Stimulated activated CD8-positive, alpha-beta memory T cell treated with anti-CD3 and anti-CD28 coated beads, Interleukin-2, amount 100 ng/mL, for 1 hour (primary cell): ENCODE results near the gene ACTR3C.
"Not testable (repeated sequence)": the region's sequence is repeated elsewhere in the genome, so short reads cannot be mapped to it uniquely, and the experiment has no call there.

Experiments used
- DNase-seq, 2 donors: peaks; one replicate each; pipeline ENCODE4 v3.0.0-alpha.2; 2020; ENCODE audit warnings: low read depth in 2 of 2

ACTR3C gene

GRCh38 chr7:150313870-150314269 is 9.5 kb downstream of the ACTR3C start:
- no peak for DNase-seq

GRCh38 chr7:150313367-150313809 is 10.0 kb downstream of the ACTR3C start:
- DNase-seq: no peak

DNA sequence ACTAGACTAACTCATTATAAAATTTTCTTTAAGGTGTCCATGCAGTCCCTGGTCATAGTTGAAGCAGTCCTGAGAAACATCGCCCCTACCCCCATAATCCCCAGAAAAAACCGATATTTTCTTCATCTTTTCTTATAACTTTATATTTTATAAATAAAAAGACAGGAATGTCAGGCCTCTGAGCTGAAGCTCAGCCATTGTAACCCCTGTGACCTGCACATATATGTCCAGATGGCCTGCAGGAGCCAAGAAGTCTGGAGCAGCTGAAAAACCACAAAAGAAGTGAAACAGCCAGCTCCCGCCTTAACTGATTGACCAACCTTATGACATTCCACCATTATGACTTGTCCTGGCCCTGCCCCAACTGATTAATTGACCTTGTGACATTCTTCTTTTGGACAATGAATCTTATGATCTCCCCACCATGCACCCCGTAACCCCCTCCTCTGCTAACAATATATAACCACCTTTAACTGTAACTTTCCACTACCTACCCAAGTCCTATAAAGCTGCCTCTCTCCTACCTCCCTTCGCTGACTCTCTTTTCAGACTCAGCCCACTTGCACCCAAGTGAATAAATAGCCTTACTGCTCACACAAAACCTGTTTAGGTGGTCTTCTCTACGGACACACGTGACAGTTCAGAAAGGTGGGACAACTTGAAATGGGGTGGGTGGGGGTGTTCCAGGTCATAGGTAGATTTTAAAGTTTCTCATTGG is 10.5 kb downstream of the ACTR3C start:
- not testable (repeated sequence) for DNase-seq

GRCh38 chr7:150311711-150312110 is 11.6 kb downstream of the ACTR3C start:
- no peak for DNase-seq

- no peak for DNase-seq
Measured at GRCh38 chr7:150311146-150311545, 12.2 kb downstream of the ACTR3C start.

DNA sequence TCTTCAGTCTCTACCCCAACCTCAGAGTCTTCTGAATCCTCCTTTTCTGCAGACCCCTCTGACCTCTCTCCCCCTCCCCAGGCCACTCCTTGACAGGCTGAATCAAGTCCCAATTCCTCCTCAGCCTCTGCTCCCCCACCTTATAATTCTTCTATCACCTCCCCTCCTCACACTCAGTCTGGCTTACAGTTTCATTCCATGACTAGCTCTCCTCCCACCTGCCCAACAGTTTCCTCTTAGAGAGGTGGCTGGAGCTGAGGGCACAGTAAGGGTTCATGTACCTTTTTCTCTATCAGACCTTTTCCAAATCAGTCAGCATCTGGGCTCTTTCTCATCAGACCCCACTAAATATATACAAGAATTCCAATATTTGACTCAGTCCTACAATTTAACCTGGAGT is 14.8 kb downstream of the ACTR3C start:
- no peak for DNase-seq

DNA sequence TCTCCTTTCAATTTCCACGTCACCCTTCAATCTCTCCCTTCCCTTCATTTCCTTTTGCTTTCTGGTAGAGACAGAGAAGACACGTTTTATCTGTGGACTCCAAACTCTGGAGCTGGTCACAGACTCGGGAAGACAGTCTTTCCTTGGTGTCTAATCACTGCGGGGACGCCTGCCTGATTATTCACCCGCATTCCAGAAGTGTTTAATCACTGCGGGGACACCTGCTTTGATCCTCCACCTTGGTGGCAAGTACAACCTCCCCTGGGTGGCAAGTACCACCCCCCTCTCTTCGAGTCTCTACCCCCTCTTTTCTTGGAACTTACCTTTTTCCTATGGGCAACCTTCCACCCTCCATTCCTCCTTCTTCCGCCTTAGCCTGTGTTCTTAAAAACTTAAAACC is 15.4 kb downstream of the ACTR3C start:
- no peak for DNase-seq

DNA sequence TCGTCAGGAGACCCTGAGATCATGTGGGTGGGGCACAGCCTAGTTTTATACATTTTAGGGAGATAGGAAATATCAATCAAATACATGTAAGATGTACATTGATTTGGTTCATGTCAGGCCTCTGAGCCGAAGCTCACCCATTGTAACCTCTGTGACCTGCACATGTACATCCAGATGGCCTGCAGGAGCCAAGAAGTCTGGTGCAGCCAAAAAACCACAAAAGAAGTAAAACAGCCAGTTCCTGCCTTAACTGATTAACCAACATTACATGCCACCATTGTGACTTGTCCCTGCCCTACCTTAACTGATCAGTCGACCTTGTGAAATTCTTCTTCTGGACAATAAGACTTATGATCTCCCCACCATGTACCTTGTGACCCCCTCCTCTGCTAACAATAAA is 16.2 kb downstream of the ACTR3C start:
- no peak for DNase-seq

DNA sequence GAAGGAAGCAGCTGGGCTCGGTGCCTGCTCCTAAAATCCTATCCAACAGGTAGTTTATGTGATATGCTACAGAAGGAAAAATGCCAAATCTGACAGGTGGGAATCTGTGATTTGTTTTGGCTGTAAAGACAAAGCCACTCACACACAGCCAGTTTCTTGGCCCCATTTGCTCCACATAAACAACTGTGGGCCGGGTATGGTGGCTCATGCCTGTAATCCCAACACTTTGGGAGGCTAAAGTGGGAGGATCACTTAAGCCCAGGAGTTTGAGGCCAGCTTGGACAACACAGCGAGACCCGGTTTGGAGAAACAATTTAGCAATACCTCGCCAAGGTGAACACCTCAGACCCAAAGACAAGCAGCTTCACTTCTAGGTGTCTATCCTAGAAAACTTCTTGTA is 17.0 kb downstream of the ACTR3C start:
- DNase-seq: not testable (repeated sequence)

DNA sequence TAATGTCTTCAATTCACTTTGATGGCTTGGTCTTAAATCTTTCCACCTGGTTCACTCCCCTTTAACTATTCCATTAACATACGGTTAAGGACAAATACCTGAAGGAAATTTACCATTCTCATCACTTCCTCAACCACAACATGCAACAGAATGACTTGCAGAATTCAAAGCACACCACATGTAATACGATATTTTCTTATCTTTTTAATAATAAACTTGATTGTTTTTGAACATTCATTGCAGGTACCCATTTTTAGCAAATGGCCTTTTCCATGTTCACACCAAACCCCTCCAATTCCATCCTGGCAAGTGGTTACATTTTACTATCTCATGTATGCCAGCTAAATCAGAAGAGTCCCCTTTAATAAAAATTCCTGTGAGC is 17.5 kb downstream of the ACTR3C start:
- DNase-seq: not testable (repeated sequence)

- not testable (repeated sequence) for DNase-seq
Measured at GRCh38 chr7:150305259-150305902, 18.0 kb downstream of the ACTR3C start.

DNA sequence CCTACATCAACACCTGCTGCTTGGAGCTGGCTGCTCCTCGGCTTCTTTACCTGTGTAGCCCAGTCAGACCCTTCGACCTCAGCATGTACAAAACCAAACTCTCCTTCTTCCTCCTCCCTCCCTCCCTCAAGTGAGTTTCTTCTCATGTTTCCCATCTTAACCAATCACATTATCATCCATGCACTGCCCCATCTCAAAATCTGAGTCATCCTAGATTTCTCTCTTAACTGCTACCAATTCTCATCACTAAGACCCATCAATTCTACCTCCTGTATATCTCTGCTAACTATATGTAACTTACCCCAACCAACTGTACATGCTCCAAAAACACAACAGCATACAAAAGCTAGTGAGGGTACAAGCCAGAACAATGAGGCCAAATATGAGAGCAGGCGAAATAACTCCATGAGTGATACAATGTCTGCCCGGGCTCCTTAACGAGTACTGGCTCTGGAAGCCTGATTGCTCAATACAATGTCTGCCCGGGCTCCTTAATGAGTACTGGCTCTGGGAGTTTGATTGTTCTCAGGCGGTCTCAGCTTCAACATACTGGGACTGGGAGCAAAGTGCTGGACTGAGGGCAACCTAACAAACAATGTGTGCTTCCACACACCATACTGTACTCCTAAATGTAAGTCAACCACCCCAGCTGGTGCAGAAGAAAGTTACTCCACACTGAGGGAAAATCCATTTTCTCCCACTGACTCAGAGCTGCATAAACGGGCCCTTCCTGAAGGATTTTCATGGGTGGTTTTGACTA is 18.7 kb downstream of the ACTR3C start:
- not testable (repeated sequence) for DNase-seq

DNA sequence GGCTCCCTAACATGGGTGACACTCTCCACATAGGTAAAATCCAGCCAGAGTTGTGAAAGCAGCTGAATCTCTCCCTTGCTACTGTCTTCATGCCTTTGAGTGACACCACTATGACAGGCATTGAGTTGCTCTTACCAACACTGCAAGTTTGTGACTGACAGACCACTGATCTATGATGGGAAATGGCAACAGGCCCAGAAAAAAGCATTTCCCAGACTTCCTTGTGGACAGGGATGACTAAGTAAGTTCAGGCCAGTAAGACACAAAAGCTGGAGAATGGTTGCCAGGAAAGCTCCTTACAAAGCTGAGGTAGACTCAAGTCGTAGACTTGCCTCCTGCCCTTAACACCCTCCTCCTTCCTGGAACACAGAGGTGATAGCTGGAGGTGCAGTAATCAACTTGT is 20.4 kb downstream of the ACTR3C start:
- not testable (repeated sequence) for DNase-seq

- not testable (repeated sequence) for DNase-seq
Measured at GRCh38 chr7:150297978-150298377, 25.4 kb downstream of the ACTR3C start.

- DNase-seq: not testable (repeated sequence)
Measured at GRCh38 chr7:150296802-150297201, 26.5 kb downstream of the ACTR3C start.

DNA sequence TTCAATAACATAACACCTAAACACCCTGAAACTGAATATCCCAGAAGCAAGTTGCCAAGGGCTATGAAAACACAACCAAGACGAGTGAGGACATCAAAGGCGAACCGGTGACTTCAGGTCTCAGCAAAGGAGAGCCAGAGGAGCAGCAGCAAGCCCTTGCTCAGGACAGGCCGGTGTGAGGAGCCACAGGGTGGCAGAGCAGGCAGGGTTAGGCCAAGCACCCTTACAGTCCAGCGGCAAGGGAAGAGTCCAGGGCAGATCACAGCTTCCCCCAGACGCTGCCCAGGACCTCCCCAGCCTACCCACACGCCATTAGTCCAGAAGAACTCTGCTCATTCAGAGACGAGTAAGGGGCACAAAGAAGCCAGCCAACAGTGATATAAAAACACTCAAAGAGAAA is 27.7 kb downstream of the ACTR3C start:
- not testable (repeated sequence) for DNase-seq

DNA sequence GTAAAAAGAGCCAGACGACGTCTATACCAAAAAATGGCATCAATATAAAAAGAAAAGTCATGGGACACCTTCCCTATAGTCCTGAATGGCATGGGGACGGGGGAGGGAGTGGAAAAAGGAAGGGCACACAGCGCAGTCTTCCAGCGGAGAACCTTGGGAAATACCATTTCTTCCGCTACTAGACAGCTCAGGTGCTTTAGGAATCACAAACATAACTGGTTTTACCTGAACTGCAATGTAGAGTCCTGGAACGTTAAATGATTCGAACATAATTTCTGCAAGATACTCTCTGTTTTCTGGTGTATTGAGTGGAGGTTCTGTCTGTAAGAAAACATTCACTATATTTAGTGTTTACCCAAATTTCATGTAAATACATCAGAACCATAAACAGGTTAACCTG is 28.3 kb downstream of the ACTR3C start:
- not testable (repeated sequence) for DNase-seq

DNA sequence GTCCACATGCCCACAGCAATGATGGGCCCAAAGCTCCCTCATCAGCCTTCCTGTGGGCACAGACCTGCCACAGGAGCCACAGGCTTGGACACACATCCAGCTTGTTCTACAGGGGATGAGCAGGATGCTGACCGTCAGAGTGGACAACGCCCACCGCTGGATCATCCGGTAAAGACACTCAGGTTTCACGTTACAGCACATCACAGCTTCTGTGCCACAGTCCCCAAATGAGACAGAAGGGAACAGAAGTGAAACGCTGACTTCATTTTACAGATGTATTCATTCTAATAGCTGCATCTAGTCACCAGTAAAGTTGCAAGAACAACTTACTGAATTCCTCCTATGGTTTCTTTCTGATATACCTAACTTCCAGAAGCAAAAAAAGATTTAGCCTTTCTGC is 33.0 kb downstream of the ACTR3C start:
- DNase-seq: not testable (repeated sequence)

DNA sequence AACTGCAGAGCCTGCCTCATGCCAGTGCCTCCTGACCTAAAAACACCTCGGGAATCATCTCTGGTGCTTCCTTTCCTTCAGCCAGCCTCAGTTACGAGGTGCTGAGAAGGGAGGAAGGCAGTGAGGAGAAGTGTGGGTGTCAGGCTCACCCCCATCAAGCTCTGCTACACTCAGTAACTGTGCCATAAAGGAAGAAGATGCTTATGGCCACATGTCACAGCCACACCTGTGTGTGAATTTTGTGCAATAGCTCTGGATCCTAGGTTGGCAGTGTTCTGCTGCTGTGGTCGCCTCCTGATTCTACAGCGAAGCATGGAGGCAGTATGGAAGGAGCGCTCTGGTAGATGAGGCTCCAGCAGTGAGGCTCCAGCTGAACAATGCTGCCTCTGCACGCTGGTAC is 34.5 kb downstream of the ACTR3C start:
- DNase-seq: not testable (repeated sequence)

- not testable (repeated sequence) for DNase-seq
Measured at GRCh38 chr7:150287815-150288214, 35.5 kb downstream of the ACTR3C start.

- not testable (repeated sequence) for DNase-seq
Measured at GRCh38 chr7:150285849-150286754, 37.2 kb downstream of the ACTR3C start.

DNA sequence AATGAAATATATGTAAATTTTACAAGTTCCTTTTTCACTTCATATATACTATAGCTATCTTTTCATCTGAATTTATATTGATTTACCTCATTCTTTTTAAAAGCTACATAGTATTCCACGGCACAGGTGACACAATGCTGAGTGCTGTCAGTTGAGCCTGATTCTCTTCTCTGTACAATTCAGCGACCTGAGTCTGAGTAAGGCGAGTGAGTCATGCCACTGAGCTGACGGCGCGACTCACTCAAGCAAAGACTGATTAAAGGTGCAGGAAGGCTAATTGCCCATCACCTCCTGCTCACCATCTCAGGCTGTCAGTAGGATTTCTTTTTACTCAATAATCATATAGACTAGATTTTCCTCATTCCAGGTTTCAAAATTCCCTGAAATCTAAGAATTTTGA is 39.7 kb downstream of the ACTR3C start:
- DNase-seq: not testable (repeated sequence)
